GM12801 (cell line): Measurements from ENCODE around the gene NPTX1.

ENCODE experiments used
- CTCF ChIP-seq: IDR thresholded peaks from one replicate; pipeline ENCODE4 v1.5.1; 2011; ENCODE audit warnings: control low read depth; ENCODE audit not compliant: insufficient read length; ENCODE audit errors: extremely low read depth

The NPTX1 gene, protein sequence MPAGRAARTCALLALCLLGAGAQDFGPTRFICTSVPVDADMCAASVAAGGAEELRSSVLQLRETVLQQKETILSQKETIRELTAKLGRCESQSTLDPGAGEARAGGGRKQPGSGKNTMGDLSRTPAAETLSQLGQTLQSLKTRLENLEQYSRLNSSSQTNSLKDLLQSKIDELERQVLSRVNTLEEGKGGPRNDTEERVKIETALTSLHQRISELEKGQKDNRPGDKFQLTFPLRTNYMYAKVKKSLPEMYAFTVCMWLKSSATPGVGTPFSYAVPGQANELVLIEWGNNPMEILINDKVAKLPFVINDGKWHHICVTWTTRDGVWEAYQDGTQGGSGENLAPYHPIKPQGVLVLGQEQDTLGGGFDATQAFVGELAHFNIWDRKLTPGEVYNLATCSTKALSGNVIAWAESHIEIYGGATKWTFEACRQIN

DNA sequence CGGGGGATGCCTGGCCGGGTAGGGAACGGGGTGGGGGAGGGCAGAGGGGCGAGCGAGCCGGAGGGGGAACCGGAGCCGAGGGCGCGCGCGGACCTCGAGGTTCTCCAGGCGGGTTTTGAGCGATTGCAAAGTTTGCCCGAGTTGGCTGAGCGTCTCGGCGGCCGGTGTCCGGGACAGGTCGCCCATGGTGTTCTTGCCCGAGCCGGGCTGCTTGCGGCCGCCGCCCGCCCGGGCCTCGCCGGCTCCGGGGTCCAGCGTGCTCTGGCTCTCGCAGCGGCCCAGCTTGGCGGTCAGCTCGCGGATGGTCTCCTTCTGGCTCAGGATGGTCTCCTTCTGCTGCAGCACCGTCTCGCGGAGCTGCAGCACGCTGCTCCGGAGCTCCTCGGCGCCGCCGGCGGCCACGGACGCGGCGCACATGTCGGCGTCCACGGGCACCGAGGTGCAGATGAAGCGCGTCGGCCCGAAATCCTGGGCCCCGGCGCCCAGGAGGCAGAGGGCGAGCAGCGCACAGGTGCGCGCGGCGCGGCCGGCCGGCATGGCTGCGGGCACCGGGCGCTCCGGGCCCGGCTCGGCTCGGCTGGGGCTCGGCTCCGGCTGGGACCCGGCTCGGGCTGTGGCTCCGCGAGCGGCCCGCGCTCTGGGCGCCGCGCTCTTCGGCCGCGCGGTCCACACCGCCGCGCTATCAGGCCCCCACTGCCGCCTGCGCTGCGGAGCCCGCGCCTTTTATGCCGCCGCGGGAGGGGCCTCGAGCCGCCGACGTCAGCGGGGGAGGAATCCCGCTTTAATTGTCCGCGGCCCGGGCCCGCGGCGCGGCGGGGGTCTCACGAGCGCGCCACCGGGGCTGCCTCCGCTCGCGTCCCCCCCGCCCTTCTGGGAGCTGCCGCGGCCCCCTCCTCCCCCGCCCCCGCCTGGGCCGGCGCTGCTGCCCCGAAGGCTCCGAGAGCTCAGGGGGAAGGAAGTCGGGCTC lies at the start of gene NPTX1:
Gene NPTX1 (minus strand): TSS at position 698 of the 967 bp plus-strand sequence. CDS start 161 bp downstream, at position 537.
- TF ChIP-seq CTCF: no peak

GRCh38 chr17:80523956-80524712 lies 47.7 kb upstream of the NPTX1 start:
- TF ChIP-seq CTCF: no peak

DNA sequence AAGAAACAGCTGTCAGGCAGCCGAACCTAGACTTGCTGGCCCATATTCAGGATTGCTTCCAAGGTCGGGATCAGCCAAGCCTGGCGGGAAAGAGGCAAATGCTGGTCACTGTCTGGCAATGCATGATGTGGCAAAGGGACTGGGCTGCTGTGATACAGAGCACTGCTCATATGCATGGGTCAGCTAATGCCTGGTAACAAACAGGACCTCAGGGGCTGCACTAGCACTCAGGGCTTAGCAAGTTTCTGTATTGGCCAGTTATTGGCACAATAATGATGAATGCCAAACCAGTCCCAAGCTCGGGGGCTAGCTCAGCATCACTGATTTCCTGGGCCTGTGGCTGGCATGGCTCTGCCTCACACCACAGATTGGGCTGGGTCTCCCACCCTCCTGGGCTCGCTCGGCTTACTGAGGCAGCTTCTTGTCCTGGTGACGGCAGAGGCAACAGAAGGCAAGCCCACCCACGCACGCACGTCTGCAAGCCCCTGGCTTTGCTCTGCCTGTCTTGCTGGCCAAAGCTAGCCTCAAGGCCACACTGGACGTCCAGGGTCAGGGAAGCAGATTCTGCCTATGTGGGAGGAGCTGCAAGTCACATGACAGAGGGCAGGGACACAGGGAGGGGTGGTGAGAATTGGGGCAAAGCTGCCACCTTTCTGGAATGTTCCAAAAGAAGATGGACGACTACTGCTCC lies 46.8 kb upstream of the NPTX1 start:
- TF ChIP-seq CTCF: no peak

GRCh38 chr17:80520810-80521455 lies 44.5 kb upstream of the NPTX1 start:
- TF ChIP-seq CTCF: no peak

- no peak for TF ChIP-seq CTCF
Observed at GRCh38 chr17:80519091-80519781, 42.8 kb upstream of the NPTX1 start.

DNA sequence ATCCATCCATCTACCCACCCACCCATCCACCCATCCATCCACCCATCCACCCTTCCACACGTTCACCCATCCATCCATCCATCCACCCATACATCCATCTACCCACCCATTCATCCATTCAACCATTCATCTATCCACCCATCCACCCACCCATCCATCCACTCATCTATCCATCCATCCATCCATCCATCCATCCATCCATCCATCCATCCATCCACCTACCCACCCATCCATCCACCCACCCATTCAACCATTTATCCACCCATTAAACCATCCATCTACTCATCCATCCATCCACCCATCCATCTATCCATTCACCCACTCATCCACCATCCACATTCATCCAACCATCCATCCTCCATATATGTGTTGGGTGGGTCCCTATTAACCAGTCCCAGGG lies 42.0 kb upstream of the NPTX1 start:
- no peak for TF ChIP-seq CTCF
